GM21390 (cell line): ENCODE measurements around the gene ZFAND3.
A peak's percentile ranks its signal among the peaks of the same experiment; 100 is the strongest.

ENCODE experiments used
- ATAC-seq: cut with Tn5 transposase; IDR thresholded peaks from one replicate; pipeline ENCODE4 v1.9.1; 2021; ENCODE audit not compliant: unreplicated experiment

ZFAND3 gene

DNA sequence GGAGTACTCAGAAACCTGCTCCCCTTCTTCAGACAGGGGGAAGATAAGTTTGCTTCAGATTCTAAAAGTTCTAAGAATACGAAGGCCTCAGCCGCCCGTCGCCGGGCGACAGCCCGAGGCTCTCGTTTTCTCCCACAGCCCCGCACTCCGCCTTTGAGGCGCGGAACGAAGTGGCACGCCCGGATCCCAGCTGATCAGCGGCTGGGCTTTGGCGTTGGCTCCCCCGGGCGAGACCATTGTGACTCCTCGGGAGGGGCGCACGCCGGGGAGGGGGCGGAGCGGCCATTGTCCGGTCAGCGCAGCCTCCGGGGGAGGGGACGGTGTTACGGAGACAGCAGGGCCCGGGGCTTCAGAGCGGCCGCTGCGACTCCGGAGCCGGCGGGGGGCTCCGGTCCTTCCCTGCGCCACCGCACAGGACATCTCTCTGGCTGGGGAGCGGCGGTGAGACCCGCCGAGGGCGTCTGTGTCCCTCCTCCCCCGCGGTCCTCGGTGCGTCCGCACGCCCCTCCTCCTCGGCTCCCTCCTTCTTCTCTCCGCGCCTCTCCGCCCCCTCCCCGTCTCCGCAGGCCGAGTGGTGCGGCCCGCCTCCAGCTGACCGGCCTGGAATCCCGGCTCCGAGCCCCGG lies at the start of gene ZFAND3:
Gene ZFAND3 (plus strand): TSS at position 551 of the 625 bp plus-strand sequence. CDS start 219 bp downstream, outside the sequence.
- ATAC-seq = peak; percentile 83

DNA sequence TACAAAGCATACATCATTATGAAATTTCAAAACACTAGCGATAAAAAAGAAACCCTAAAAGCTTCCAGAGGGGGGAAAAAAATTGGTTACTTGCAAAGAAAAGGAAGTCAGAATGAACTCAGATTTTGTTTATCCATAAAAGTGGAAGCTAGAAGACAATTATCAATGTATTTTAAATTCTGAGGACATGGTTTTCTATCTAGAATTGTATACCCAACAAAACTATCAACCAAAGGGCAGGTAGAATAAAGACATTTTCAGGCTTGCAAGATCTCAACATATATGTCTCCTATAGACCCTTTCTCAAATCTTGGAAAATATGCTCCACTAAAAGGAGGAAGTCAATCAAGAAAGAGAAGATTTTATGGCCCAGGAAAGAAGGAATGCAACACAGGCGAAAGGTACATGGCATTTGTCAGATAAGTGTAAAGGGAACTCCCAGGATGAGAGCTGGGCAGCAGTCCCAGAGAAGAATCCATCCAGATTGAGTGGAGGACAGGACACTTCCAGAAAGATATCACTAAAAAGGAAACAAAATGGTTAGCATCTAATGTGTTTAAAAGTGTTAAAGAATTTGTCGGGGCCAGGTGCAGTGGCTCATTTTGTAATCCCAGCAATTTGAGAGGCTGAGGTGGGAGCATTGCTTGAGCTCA lies 45.4 kb upstream of the ZFAND3 start:
- ATAC-seq = no peak

- ATAC-seq = no peak
Observed at GRCh38 chr6:37776566-37776965, 43.0 kb upstream of the ZFAND3 start.

GRCh38 chr6:37777272-37777834 lies 42.2 kb upstream of the ZFAND3 start:
- ATAC-seq = no peak

DNA sequence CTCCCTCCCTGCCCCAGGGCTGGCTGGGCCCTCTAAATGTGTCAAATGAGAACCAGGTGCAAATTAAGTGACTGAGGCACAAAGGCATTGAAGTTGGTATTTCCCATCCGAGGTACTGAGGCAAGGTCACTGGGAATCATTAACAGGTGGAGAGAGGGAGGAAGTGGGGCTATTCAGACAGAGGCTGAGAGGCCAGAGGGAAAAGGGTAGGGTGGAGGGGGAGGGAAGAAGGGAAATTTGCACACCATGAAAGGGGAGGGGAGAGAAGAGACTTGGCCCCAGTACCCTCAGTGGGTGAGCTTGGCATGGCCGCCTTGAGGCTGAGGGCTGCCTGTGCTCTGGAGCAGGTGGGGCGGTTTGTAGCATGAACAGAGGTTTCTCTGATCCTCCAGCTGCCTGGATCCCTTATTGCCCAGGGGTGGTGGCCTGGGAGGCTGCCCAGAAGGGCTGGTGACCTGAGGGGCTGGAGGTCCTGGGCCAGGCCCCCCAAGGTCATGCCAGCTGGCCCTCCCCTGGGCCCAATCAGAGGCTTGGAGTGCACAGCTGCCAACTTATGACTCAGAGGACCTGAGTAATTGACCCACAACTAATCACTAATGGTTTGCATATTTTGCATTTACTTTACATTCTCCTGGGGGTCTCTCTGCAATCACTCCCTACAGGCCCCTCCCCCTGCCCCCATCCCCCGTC lies 40.3 kb upstream of the ZFAND3 start:
- no peak for ATAC-seq

- ATAC-seq = no peak
Observed at GRCh38 chr6:37779902-37780628, 39.5 kb upstream of the ZFAND3 start.

GRCh38 chr6:37781788-37782187 lies 37.7 kb upstream of the ZFAND3 start:
- no peak for ATAC-seq

- no peak for ATAC-seq
Observed at GRCh38 chr6:37783025-37783855, 36.3 kb upstream of the ZFAND3 start.

GRCh38 chr6:37783856-37784584 lies 35.5 kb upstream of the ZFAND3 start:
- no peak for ATAC-seq

GRCh38 chr6:37784585-37784967 lies 35.0 kb upstream of the ZFAND3 start:
- ATAC-seq = no peak

DNA sequence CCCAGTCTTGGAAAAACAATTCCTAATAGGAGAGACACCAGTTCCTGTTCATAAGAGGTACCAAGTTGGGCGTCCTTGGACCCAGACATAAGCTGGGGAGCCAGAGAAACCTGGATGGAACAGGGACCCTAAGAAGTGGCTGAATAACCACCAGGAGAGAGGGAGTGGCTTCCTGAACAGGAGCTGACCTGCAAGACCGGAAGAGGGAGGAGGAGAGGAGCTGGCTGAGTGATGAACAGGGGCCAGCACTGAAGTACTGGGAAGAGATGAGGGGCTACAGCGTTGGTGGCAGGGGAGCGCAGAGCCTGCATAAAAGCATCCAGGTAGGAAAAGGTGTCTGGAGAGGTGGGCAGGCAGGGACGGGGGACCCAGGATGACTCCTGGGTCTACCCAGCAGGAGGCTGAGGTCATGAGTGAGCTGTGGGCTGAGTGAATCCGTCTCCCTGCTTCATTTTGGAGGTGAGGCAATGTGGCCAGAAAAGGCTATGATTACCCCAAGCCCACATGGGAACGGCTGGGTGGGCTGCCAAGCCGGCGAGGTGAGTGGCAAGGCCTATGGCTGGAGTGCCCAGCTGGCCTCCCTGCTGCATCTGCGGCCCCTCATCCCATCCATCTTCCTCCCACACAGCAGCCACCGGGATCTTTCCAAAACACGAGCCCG lies 34.4 kb upstream of the ZFAND3 start:
- no peak for ATAC-seq

DNA sequence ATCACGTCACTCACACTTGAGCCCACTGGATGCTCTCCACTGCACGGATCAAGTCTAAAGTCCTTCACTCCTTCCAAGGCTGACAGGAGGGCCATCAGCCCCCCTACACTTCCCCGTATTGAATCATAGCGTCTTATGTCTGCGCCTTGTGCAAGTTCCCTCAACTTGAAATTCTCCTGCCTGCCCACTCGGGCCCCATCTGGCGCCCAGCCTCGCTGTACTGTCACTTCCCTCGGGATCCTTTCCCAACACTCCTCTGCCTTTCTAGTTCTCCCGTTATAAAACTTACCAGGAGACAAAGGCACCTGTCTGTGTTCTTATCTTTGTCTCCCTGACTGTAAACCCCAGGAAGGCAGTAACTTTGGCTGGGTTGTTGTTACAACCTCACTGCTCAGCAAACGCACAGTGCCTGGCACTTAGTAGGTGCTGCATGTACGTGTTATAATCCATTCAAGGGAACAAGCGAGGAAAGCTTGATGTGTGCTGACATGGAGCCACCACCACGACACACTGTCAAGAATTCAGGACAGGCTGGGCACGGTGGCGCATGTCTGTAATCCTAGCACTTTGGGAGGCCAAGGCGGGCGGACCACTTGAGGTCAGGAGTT lies 33.8 kb upstream of the ZFAND3 start:
- no peak for ATAC-seq

GRCh38 chr6:37787216-37787615 lies 32.3 kb upstream of the ZFAND3 start:
- no peak for ATAC-seq

GRCh38 chr6:37788259-37788658 lies 31.3 kb upstream of the ZFAND3 start:
- ATAC-seq = no peak

DNA sequence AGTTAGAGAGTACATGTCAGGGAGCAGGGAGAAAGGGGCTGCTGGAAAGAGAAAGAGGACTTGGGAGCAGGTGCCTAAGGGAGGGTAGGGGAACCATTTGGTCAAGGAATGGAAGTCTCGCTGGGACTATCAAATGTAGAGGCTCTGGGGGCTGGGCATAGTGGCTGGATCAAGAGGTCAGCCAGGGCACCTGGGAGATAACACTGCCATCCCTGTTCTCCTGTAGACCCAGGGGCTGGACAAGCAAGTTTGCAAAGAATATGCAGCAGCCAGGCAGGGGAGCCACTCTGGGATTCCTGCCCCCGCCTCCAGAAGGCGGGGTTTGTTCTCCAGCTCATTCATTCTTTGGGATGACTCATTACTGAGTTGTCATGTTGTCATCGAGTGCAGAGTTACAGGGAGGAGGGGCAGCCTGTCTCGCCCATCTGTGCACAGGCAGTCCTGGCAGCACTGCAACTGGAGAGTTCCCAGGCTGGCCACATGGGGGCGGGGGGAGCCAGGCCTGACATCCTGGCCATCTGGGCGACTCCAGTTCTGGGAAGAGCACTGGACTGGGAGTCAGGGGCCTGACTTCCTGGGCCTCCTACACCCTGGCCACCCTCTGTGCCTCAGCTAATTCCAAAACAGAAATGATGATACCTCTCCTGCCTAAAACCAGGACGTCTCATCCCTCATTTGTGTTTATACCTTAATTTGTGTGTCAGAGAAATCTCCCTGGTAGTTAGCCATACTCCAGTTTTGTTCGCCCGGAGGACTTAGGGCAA lies 28.2 kb upstream of the ZFAND3 start:
- ATAC-seq = peak; percentile 88

DNA sequence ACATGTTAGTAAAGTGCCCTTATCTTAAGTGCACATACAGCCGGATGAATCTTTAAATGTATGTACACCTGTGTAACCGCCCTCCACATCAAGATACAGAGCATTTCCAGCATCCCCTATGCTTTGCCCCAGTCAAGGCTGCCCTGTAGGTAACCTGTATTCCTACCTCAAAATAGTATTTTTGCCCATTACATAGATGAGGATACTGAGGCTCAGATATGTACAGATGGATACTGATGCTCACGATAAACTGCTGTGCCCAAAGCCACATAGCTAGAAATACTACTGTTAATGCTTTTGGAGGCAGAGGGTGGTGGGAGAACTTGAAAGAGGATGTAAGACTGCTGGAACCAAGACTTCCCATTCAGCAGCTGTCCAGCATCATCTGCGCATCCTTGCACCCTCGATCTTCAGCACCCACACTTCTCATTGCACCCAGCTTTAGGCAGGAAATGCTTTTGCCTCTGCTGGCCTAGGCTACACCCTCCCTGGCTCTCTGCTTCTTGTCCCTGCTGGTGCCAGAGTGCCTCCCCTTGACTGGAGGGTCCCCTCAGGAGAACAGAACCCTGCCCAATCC lies 27.0 kb upstream of the ZFAND3 start:
- ATAC-seq = no peak

DNA sequence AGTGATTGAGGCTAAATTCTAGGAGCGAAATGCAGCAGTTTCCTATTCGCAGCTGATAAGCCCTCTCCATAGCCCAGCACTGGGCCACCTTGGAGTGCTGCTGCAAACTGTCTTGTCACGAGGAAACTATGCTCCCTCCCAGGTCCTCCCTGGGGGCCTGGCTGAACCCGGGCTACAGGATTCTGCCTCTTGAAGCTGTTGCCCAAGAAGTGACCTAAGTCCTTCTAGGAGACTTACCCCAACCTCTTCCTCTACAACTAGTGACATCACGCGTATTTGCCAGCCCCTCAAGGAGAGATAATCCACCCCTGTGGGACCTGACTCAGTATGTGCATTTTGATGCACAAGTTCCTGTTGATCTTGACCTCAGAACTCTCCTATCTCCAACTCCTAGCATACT lies 26.5 kb upstream of the ZFAND3 start:
- no peak for ATAC-seq

- no peak for ATAC-seq
Observed at GRCh38 chr6:37794825-37795224, 24.7 kb upstream of the ZFAND3 start.
